Coronary artery (tissue), 2 donors: ENCODE results near the gene SF3A1.

Experiments
- DNase-seq: peaks from one replicate; pipeline ENCODE4 v3.0.0-alpha.2; 2017; ENCODE audit warnings: low spot score
- H3K27ac ChIP-seq, 2 donors: fragments of 200-600 bp; sonication (generic); one replicate each; pipeline ENCODE4 v1.5.1; 2016 to 2019
- H3K4me3 ChIP-seq: fragments of 200-600 bp; sonication (generic); 2 replicates; pipeline ENCODE4 v1.5.1; 2016; ENCODE audit warnings: mild to moderate bottlenecking, moderate library complexity
- TF ChIP-seq, protein P1 (sequence below): fragments of 200-600 bp; sonication (generic); IDR thresholded peaks from one replicate; pipeline ENCODE4 v1.5.1; 2019; ENCODE audit warnings: antibody characterized with exemption

The SF3A1 gene

GRCh38 chr22:30335236-30335635 is 21.5 kb downstream of the SF3A1 start:
- TF ChIP-seq, protein P1, sequence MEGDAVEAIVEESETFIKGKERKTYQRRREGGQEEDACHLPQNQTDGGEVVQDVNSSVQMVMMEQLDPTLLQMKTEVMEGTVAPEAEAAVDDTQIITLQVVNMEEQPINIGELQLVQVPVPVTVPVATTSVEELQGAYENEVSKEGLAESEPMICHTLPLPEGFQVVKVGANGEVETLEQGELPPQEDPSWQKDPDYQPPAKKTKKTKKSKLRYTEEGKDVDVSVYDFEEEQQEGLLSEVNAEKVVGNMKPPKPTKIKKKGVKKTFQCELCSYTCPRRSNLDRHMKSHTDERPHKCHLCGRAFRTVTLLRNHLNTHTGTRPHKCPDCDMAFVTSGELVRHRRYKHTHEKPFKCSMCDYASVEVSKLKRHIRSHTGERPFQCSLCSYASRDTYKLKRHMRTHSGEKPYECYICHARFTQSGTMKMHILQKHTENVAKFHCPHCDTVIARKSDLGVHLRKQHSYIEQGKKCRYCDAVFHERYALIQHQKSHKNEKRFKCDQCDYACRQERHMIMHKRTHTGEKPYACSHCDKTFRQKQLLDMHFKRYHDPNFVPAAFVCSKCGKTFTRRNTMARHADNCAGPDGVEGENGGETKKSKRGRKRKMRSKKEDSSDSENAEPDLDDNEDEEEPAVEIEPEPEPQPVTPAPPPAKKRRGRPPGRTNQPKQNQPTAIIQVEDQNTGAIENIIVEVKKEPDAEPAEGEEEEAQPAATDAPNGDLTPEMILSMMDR: no peak
- H3K27ac ChIP-seq: no peak overlapping the region
- H3K4me3 ChIP-seq: no peak overlapping the region
- no peak for DNase-seq

- TF ChIP-seq, protein P1: no peak
- no peak overlapping the region for H3K4me3 ChIP-seq
- no peak for DNase-seq
- H3K27ac ChIP-seq: no peak overlapping the region
Measured at GRCh38 chr22:30334646-30335045, 22.0 kb downstream of the SF3A1 start.

DNA sequence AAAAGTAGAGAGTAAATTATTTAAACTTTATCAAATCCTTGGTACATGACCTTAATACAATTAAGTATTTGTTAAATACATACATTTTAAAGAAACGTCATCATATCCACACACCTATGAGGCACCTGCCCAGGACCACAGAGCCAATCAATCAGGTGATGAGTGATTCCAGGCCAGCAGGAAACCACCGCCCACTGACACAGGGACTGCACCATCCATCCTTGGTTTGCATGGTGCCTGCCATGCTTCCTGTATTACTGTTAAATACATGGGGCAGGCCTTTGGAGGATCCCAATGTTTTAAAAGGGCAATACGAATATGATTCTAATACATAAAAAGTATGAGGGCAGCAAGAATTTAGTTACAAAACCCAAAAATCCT is 23.0 kb downstream of the SF3A1 start:
- no peak for DNase-seq
- Histone ChIP-seq H3K4me3 (no peak overlapping the region), H3K27ac (no peak overlapping the region)
- TF ChIP-seq, protein P1: no peak

DNA sequence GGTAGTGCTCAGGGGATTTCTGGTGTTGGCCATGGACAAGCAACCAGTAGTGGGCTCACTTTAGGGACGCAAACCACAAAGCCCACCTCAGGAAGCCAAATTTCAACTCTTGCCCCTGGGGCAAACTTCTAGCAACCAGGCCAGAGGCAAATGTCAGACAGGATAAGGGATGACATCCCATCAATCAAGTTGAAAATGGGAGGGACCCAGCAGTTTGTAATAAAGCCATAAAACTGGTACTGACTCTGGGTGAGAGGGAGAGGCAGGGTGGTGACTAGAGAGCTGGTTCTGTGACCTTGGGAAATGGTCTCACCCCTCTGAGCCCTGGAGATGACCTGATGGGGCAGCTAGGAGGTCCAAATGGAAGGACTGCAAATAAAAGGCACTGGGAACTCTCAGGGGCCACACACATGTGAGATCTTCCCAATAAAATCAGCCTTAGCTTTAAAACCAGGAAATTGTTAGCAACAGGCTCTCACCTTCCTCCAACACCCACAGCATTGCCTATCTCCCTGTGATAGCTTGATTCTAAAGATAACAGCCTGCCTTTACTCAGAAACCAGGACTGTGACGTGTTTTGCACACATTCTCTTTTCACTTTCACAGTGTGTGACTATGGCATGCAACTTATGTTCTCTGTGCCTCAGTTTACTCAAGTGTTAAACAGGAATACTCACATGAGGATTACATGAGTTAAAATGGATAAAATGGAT is 23.5 kb downstream of the SF3A1 start:
- TF ChIP-seq, protein P1: no peak
- H3K27ac ChIP-seq: no peak overlapping the region

GRCh38 chr22:30332551-30332950 is 24.1 kb downstream of the SF3A1 start:
- TF ChIP-seq, protein P1: no peak
- no peak for DNase-seq
- Histone ChIP-seq H3K4me3 (no peak overlapping the region), H3K27ac (no peak overlapping the region)

More for the DNA sequence above, 23.5 kb downstream of the SF3A1 start:
- H3K4me3 ChIP-seq: no peak overlapping the region
- no peak for DNase-seq

- DNase-seq: peak; percentile 70
- TF ChIP-seq, protein P1: no peak
- Histone ChIP-seq H3K27ac (peak overlapping the region in 1 of 2 donors; percentile 17), H3K4me3 (no peak overlapping the region)
Measured at GRCh38 chr22:30328466-30329049, 28.1 kb downstream of the SF3A1 start.

- H3K27ac ChIP-seq: peak overlapping the region in 1 of 2 donors; percentile 17
- no peak for DNase-seq
- TF ChIP-seq, protein P1: no peak
- no peak overlapping the region for H3K4me3 ChIP-seq
Measured at GRCh38 chr22:30327864-30328345, 28.8 kb downstream of the SF3A1 start.
